ENCODE measurements around the gene TP73.

GRCh38 chr1:3606779-3607702, 45.3 kb upstream of the TP73 start:
- TF ChIP-seq CTCF (IDR thresholded peaks at IDR 0.05) (no peak), POLR2A (IDR thresholded peaks at IDR 0.05) (no peak)
